HG03571 (cell line): ENCODE results near the gene DEXI.
"Not testable (repeated sequence)": the region's sequence is repeated elsewhere in the genome, so short reads cannot be mapped to it uniquely, and the experiment has no call there.

ENCODE experiments used
- ATAC-seq: cut with Tn5 transposase; IDR thresholded peaks from one replicate; pipeline ENCODE4 v1.9.1; 2021; ENCODE audit not compliant: unreplicated experiment

Gene DEXI

GRCh38 chr16:10969615-10970014 is 27.3 kb upstream of the DEXI start:
- ATAC-seq: no peak

GRCh38 chr16:10968498-10968897 is 26.2 kb upstream of the DEXI start:
- no peak for ATAC-seq

GRCh38 chr16:10967986-10968385 is 25.7 kb upstream of the DEXI start:
- no peak for ATAC-seq

GRCh38 chr16:10966559-10966958 is 24.3 kb upstream of the DEXI start:
- not testable (repeated sequence) for ATAC-seq

GRCh38 chr16:10966129-10966528 is 23.9 kb upstream of the DEXI start:
- ATAC-seq: no peak

- ATAC-seq: peak; percentile 61
Measured at GRCh38 chr16:10965440-10966061, 23.3 kb upstream of the DEXI start.

- peak; percentile 42 for ATAC-seq
Measured at GRCh38 chr16:10964891-10965326, 22.6 kb upstream of the DEXI start.

- ATAC-seq: no peak
Measured at GRCh38 chr16:10964039-10964890, 22.0 kb upstream of the DEXI start.

GRCh38 chr16:10961231-10961630 is 19.0 kb upstream of the DEXI start:
- no peak for ATAC-seq

- ATAC-seq: no peak
Measured at GRCh38 chr16:10959161-10959560, 16.9 kb upstream of the DEXI start.

- no peak for ATAC-seq
Measured at GRCh38 chr16:10957771-10958482, 15.7 kb upstream of the DEXI start.

GRCh38 chr16:10954903-10955302 is 12.6 kb upstream of the DEXI start:
- no peak for ATAC-seq

GRCh38 chr16:10951026-10951425 is 8.8 kb upstream of the DEXI start:
- no peak for ATAC-seq

GRCh38 chr16:10950393-10950792 is 8.1 kb upstream of the DEXI start:
- no peak for ATAC-seq

GRCh38 chr16:10949424-10949970 is 7.2 kb upstream of the DEXI start:
- ATAC-seq: peak; percentile 73

- ATAC-seq: no peak
Measured at GRCh38 chr16:10947211-10947787, 5.0 kb upstream of the DEXI start.

- ATAC-seq: no peak
Measured at GRCh38 chr16:10946308-10946707, 4.0 kb upstream of the DEXI start.

- ATAC-seq: no peak
Measured at GRCh38 chr16:10945065-10945787, 3.0 kb upstream of the DEXI start.

GRCh38 chr16:10944249-10945064 is 2.2 kb upstream of the DEXI start, which contains the start of gene CLEC16A:
TSS of gene CLEC16A (plus strand) at chr16:10944564. CDS start at chr16:10944718, 154 bp downstream.
- ATAC-seq: peak; percentile 63

- no peak for ATAC-seq
Measured at GRCh38 chr16:10943064-10943353, 741 bp upstream of the DEXI start.
